Colonic mucosa (tissue), 4 donors: ENCODE data around the gene HDGFL2. TPM values are rescaled to one million over a fixed set of nuclear protein-coding genes. Genes with fewer than 3 reads are reported as not detected.

Experiments used
- DNase-seq: peaks from one replicate; pipeline ENCODE4 v3.0.0-alpha.2; 2020
- H3K27ac ChIP-seq: fragments of 200-600 bp; one replicate; pipeline ENCODE4 v1.8.0; 2021
- H3K27me3 ChIP-seq: fragments of 200-600 bp; one replicate; pipeline ENCODE4 v1.8.0; 2021
- H3K36me3 ChIP-seq: fragments of 200-600 bp; one replicate; pipeline ENCODE4 v1.8.0; 2021
- H3K4me1 ChIP-seq: fragments of 200-600 bp; one replicate; pipeline ENCODE4 v1.8.0; 2021; ENCODE audit warnings: mild to moderate bottlenecking
- H3K4me3 ChIP-seq: fragments of 200-600 bp; one replicate; pipeline ENCODE4 v1.8.0; 2021
- H3K9ac ChIP-seq, 2 donors: one replicate each; pipeline ENCODE4 v1.7.0; 2013; ENCODE audit warnings: control low read depth in 2 of 2, low read depth in 2 of 2, low read length in 2 of 2
- H3K9me3 ChIP-seq: fragments of 200-600 bp; one replicate; pipeline ENCODE4 v1.8.0; 2021
- intact Hi-C: fragments of 100-400 bp; cut with DNase I; formaldehyde crosslinking; loops from one replicate; pipeline ENCODE4 v1.14.1; 2022
- total RNA-seq, 2 donors: library from RNA; stranded (reverse); fragmentation: NEBNext Ultra II Directional in 1 of 2; extraction: Animal tissue kit (Norgen Biotek cat#: 25700) in 1 of 2; gene quantifications; one replicate each; pipeline ENCODE4 v1.2.1, GENCODE V29; 2021
- TF ChIP-seq, protein P1 (sequence below): fragments of 200-600 bp; IDR thresholded peaks from one replicate; pipeline ENCODE4 v1.8.0; 2022; ENCODE audit warnings: antibody characterized with exemption, mild to moderate bottlenecking
- donor health status: healthy.
- donor health status: DM: no; HTN: no; CAD: no.
- donor health status: DM: no; HTN: no; CAD: no.

Gene HDGFL2
- total RNA-seq, 2 donors from 2014 or later = 32.7 to 55.0 TPM

GRCh38 chr19:4441994-4442818, 29.9 kb upstream of the HDGFL2 start:
- Histone ChIP-seq H3K27ac (no peak overlapping the region), H3K4me3 (no peak overlapping the region), H3K9ac (no peak overlapping the region), H3K9me3 (no peaks in the 10 kb centered on the region), H3K4me1 (no peaks in the 10 kb centered on the region), H3K36me3 (no peaks in the 10 kb centered on the region), H3K27me3 (no peaks in the 10 kb centered on the region)
- DNase-seq = no peak
- TF ChIP-seq, protein P1, sequence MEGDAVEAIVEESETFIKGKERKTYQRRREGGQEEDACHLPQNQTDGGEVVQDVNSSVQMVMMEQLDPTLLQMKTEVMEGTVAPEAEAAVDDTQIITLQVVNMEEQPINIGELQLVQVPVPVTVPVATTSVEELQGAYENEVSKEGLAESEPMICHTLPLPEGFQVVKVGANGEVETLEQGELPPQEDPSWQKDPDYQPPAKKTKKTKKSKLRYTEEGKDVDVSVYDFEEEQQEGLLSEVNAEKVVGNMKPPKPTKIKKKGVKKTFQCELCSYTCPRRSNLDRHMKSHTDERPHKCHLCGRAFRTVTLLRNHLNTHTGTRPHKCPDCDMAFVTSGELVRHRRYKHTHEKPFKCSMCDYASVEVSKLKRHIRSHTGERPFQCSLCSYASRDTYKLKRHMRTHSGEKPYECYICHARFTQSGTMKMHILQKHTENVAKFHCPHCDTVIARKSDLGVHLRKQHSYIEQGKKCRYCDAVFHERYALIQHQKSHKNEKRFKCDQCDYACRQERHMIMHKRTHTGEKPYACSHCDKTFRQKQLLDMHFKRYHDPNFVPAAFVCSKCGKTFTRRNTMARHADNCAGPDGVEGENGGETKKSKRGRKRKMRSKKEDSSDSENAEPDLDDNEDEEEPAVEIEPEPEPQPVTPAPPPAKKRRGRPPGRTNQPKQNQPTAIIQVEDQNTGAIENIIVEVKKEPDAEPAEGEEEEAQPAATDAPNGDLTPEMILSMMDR = no peak
- intact Hi-C loops = no loop called here

DNA sequence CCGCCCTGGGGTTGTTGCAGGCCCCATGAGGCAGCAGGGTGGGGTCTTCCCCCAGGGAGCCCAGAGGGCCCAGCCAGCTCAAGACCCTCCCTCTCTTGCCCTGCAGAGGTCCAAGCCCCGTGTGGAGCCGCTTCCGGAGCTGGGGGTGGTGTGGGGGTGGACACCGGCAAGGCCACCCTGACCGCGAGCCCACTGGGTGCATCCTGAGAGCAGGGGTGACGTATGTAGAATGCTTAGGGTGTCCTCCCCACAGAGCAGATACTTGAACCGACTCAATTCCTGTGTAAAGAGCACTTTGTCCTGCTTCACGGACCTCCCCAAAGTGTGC, 29.3 kb upstream of the HDGFL2 start:
- intact Hi-C loops = no loop called here
- no peaks in the 10 kb centered on the region for H3K4me1 ChIP-seq
- H3K27ac ChIP-seq = no peak overlapping the region
- no peak overlapping the region for H3K9ac ChIP-seq
- H3K27me3 ChIP-seq = no peaks in the 10 kb centered on the region
- H3K9me3 ChIP-seq = no peaks in the 10 kb centered on the region
- H3K4me3 ChIP-seq = no peak overlapping the region
- no peak for DNase-seq
- no peaks in the 10 kb centered on the region for H3K36me3 ChIP-seq
- TF ChIP-seq, protein P1 = no peak

DNA sequence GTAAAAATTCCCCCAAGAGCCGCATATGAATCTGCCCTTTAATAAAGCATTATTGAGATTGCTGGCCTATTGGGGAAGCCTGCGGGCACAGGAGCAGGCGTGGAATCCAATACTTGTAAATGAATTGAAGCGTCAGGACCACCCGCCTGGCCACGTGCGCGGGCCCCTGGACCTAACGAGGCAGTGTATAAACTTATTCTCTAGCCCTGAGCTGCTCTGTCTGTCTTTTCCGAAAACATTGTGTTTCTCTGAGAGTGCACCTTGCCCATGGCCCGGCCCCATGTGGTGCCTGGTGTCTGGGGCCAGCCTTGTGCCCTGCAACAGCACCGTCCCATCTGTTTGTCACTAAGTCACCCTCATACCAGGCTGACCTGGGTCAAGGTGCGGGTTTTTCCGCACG, 28.9 kb upstream of the HDGFL2 start:
- intact Hi-C loops = no loop called here
- Histone ChIP-seq H3K9me3 (no peaks in the 10 kb centered on the region), H3K4me1 (no peaks in the 10 kb centered on the region), H3K27ac (no peak overlapping the region), H3K36me3 (no peaks in the 10 kb centered on the region), H3K4me3 (no peak overlapping the region), H3K27me3 (no peaks in the 10 kb centered on the region), H3K9ac (no peak overlapping the region)
- no peak for DNase-seq
- TF ChIP-seq, protein P1 = no peak

GRCh38 chr19:4443966-4444764, 27.9 kb upstream of the HDGFL2 start:
- TF ChIP-seq, protein P1 = no peak
- H3K9ac ChIP-seq = no peak overlapping the region
- intact Hi-C loops = no loop called here

DNA sequence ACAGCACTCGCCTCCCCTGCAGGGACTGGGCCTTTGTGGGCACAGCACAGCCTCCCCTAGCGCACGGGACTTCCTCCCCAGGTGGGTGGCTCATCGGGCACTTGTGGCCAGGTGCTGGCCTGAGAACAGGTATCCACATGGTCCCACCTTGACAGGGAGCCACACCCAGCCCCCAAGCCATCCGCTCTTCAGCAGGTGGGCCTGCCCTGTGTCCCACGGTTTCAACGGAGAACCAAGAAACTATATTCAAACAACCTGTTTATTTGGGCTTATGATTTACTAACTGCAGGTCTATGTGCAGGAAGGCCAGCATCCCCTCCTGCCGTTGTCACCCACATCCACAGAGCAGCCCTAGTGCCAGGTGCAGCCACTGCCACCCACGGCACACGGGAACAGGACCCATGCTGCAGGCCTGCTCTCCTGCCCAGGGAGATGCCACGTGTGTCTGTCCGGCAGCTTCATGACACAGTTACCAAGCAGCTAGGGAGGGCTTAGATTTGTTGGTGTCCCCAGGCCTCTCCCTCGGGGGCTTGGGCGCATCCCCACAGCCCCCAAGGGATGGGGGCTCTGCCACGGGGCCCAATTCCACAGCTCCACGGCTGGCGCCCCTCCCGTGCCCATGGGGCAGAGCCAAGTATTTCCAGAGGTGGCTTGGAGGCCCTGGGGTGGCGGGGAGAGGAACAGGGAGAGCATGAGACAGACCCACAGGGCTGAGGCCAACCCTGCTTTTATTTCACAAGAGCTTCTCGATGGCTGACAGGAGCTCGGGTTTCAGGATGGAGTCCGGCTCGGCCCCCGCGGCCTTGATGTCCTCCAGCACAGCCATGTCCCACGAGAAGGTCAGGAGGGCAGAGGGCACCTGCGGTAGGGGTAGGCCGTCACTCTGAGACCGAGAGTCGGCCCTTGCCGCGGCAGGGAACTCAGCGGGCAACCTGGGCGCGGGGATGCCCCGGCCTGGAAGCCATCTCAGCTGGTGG, 27.0 kb upstream of the HDGFL2 start:
- no peak overlapping the region for H3K4me3 ChIP-seq
- TF ChIP-seq, protein P1 = no peak
- intact Hi-C loops = no loop called here
- H3K9ac ChIP-seq = no peak overlapping the region
- DNase-seq = no peak
- no peaks in the 10 kb centered on the region for H3K4me1 ChIP-seq
- H3K9me3 ChIP-seq = no peaks in the 10 kb centered on the region
- H3K27ac ChIP-seq = no peak overlapping the region
- no peaks in the 10 kb centered on the region for H3K27me3 ChIP-seq
- H3K36me3 ChIP-seq = peaks cover 15% of the 10 kb centered on the region

More at GRCh38 chr19:4443966-4444764, 27.9 kb upstream of the HDGFL2 start:
- H3K4me1 ChIP-seq = no peaks in the 10 kb centered on the region
- no peak overlapping the region for H3K4me3 ChIP-seq
- H3K9me3 ChIP-seq = no peaks in the 10 kb centered on the region
- H3K27ac ChIP-seq = no peak overlapping the region
- no peak for DNase-seq
- peaks cover 9% of the 10 kb centered on the region for H3K36me3 ChIP-seq
- H3K27me3 ChIP-seq = no peaks in the 10 kb centered on the region
